Adipocyte (in vitro differentiated cells): Measurements from ENCODE around the gene SLC19A1.

Experiments
- DNase-seq: peaks from one replicate; pipeline ENCODE4 v3.0.0-alpha.2; 2015; ENCODE audit warnings: low read depth
- H3K27me3 ChIP-seq: replicated peaks from 2 replicates; pipeline ENCODE4 v1.7.0; 2013; ENCODE audit warnings: mild to moderate bottlenecking, low read length, moderate library complexity; ENCODE audit not compliant: control insufficient read depth, insufficient read depth
- H3K36me3 ChIP-seq: 2 replicates; pipeline ENCODE4 v1.7.0; 2013; ENCODE audit warnings: low read length, mild to moderate bottlenecking, moderate library complexity; ENCODE audit not compliant: control insufficient read depth, insufficient read depth, severe bottlenecking
- H3K4me1 ChIP-seq: 2 replicates; pipeline ENCODE4 v1.7.0; 2013; ENCODE audit warnings: mild to moderate bottlenecking, low read length, moderate library complexity; ENCODE audit not compliant: control insufficient read depth, insufficient read depth
- H3K4me3 ChIP-seq: 2 replicates; pipeline ENCODE4 v1.7.0; 2013; ENCODE audit warnings: mild to moderate bottlenecking, low read length, moderate library complexity
- H3K9ac ChIP-seq: 2 replicates; pipeline ENCODE4 v1.7.0; 2013; ENCODE audit warnings: mild to moderate bottlenecking, low read length, moderate library complexity
- H3K9me3 ChIP-seq: 2 replicates; pipeline ENCODE4 v1.7.0; 2013; ENCODE audit warnings: mild to moderate bottlenecking, low read length, moderate library complexity; ENCODE audit not compliant: control insufficient read depth

SLC19A1 gene

DNA sequence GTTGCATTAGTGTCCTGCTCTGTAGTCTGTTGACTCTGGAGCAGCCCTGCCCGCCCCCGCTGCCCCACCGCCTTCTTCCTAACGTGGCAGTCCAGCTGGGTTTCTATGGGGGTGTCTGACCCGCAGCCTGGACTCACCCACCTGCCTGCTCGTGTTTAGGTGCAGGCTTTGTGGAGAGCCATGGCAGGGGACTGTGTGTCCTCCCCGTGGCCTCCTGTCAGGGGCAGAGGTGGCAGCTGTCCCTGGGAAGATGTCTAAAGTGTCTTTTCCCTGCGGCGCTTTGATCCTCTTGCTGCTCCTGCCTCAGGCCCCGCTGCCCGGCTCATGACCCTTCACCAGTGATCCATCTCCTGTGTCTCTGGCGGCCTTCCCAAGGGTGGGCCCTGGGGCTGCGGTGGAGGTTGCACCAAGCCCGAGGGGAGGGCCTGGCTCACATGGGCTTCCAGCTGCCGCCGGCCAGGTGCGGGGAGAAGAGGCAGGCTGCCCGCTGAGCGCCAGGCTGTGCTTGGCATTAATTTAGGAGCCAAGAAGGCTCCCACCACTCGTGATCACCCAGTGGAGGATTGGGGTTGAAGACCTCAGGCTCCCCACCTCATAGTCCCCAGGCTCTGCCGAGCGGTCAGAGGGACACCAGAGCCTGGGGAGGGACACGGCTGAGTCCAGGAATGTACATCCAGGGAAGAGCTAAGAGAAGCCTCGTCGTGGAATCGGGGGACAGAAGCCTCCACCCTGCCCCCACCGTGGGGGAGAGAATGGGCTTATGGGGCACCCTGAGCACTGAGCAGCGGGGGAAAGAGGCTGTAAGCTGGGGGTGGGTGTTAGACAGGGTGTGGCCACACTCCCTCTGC, 93.2 kb downstream of the SLC19A1 start:
- no peak for DNase-seq
- Histone ChIP-seq H3K36me3 (no peaks in the 10 kb centered on the region), H3K9ac (no peak overlapping the region), H3K27me3 (no peaks in the 10 kb centered on the region), H3K4me1 (peaks cover 4% of the 10 kb centered on the region), H3K4me3 (no peak overlapping the region), H3K9me3 (peaks cover 5% of the 10 kb centered on the region)

DNA sequence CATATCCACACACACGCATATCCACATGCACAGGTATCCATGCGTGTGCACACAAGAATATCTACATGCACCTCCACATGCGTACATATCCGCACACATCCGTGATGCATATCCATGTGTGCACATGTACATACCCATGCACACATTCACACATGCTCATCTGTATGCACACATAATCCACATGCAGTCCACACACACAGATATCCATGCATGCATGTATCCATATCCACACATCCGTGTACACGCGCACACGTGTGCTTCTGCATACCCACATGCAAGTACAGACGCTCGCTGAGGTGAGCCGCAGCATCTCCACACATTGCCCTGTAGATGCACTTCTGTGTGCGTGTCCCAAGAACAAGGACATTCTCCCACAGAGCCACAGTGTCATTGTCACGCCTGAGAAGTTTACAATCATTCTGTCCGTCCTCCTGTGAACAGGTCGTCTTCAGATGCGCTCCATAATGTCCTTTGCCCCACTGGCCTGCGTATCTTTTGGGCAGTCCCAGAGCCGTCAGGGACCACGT, 93.9 kb downstream of the SLC19A1 start:
- no peak for DNase-seq
- Histone ChIP-seq H3K4me3 (no peak overlapping the region), H3K4me1 (no peaks in the 10 kb centered on the region), H3K9me3 (peaks cover 5% of the 10 kb centered on the region), H3K9ac (no peak overlapping the region), H3K36me3 (no peaks in the 10 kb centered on the region), H3K27me3 (no peaks in the 10 kb centered on the region)
